ENCODE measurements around the gene SUPV3L1. TPM values are rescaled to one million over a fixed set of nuclear protein-coding genes. Genes with fewer than 3 reads are reported as not detected.

The SUPV3L1 gene
- total and polyA plus RNA-seq, 2 of the 8 experiments (the other 6 are each of a cell fraction or from before 2014, with no cell fraction given): 34.6 to 45.6 TPM

GRCh38 chr10:69216577-69217118 lies 36.6 kb downstream of the SUPV3L1 start (continued):
- TF ChIP-seq KDM1A (IDR thresholded peaks at IDR 0.05; ENCODE audit: borderline replicate concordance, low read length) (no peak), ATF3 (IDR thresholded peaks at IDR 0.05; ENCODE audit: insufficient read depth, low read depth, low read length) (no peak), JUN (IDR thresholded peaks at IDR 0.05; ENCODE audit: low read depth, low read length) (no peak)

Data from H1 (cell line).